Measurements from ENCODE around the gene RNU5B-1.

DNA sequence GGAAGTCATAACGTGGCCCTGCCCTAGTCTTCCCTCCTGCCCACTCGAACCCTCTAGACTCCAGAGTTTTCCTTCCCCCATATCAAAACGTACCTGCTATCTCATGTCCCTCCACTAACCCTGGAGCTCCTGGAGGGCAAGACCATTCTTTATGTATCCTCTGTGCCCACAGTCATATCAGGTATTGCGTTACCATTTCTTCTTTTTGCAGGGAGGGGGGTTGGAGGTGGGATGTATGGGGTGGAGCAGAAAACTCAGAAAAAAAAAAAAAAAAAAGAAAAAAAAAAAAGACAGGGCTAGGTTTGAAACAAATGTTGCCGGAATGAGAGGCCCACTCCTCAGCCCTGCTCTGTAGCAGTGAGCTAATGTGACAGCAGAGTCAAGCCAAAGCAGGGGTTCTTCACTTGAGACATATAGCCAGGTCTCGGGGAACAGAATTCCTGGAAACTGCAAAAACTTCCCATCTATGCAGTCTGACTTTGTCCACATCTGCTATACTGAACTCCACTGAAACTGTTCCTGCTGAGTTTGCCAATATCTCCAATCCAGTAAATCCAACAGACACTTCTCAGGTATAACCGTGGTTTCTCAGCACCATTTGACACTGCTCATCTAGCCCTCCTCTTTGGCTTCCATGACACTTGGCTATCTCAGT, 48.9 kb upstream of the RNU5B-1 start:
- no peak for TF ChIP-seq NFE2L2 (IDR thresholded peaks at IDR 0.05; ENCODE audit: low read depth, low read length)
- TF ChIP-seq CTCF (conservative IDR thresholded peaks at IDR 0.05; ENCODE audit: low read depth, low read length), result no peak
- TF ChIP-seq USF2 (IDR thresholded peaks at IDR 0.05; ENCODE audit: low read depth, low read length), result no peak
- TF ChIP-seq RCOR1 (IDR thresholded peaks at IDR 0.05; ENCODE audit: insufficient replicate concordance, low read length), result no peak
